ENCODE results near the gene FBXO3. TPM values are rescaled to one million over a fixed set of nuclear protein-coding genes. Genes with fewer than 3 reads are reported as not detected.

FBXO3 gene
- total and polyA plus RNA-seq, 2 of the 13 experiments (the other 11 are each of a cell fraction or from before 2014, with no cell fraction given): 20.4 to 27.6 TPM

GRCh38 chr11:33706546-33706945 is 67.8 kb downstream of the FBXO3 start (continued):
- TF ChIP-seq ZNF777 (CRISPR knock-in tag; IDR thresholded peaks at IDR 0.05) (no peak), PRDM10 (CRISPR knock-in tag; IDR thresholded peaks at IDR 0.05; ENCODE audit: low read depth) (no peak)

GRCh38 chr11:33704240-33705002 is 69.9 kb downstream of the FBXO3 start:
- Histone ChIP-seq H3K4me2 (ENCODE audit: low read depth, low read length) (no peak overlapping the region), H4K20me1 (ENCODE audit: insufficient read depth, low read length) (no peaks in the 10 kb centered on the region; the same call in 1 of the 2 replicates), H3K27ac (ENCODE audit: extremely low read length, insufficient read depth, low read length) (no peak overlapping the region), H3K27me3 (ENCODE audit: control insufficient read depth in 1 of 2, insufficient read depth in 2 of 2, low read length in 2 of 2) (no peaks in the 10 kb centered on the region), H3K4me1 (ENCODE audit: insufficient read depth, low read length) (peaks cover 80% of the 10 kb centered on the region), H3K9ac (ENCODE audit: insufficient read depth, low read depth, low read length) (no peak overlapping the region), H3K9me3 (ENCODE audit: low read length) (no peaks in the 10 kb centered on the region), H3K36me3 (replicated peaks in 1 of 2; ENCODE audit: control insufficient read depth in 1 of 2, insufficient read depth in 2 of 2, low read length in 2 of 2) (peaks cover 0 to 3% of the 10 kb centered on the region in 2 experiments; a peak in 2 of 5 replicates), H3K79me2 (ENCODE audit: insufficient read depth, low read length) (no peaks in the 10 kb centered on the region), H2AFZ (ENCODE audit: low read length) (no peak overlapping the region), H3K4me3 (replicated peaks in 1 of 3; ENCODE audit: insufficient read depth in 1 of 3, low read depth in 2 of 3, low read length in 3 of 3) (no peak overlapping the region)
- no peak for ATAC-seq
- in situ Hi-C loops (cut with HindIII; ENCODE audit: extremely low pct_ligation_motif_present, low pct_unique_long_range_greater_than_20kb): no loop called here
- BruUV-seq (replicated peaks): no TSS peak
- WGBS (ENCODE audit: low lambda C conversion rate): 91% methylated on average over 7 of the region's 7 CpGs
- no peak for FAIRE-seq
- no peak for DNase-seq (ENCODE audit: low spot score)
- intact Hi-C loops (cut with micrococcal nuclease; ENCODE audit: unreplicated experiment): no loop called here
- ChIA-PET POLR2A (interaction anchor here (2.4 kb wide), 1 partner anchor 32 kb away, joined by 9 read pairs; the partner anchor contains the start of gene CD59), CTCF (ENCODE audit: low intra/inter-chr PET ratio, low total read pairs) (no interaction called here)
- TF ChIP-seq MIER3 (CRISPR knock-in tag; IDR thresholded peaks at IDR 0.05; ENCODE audit: borderline replicate concordance) (no peak), ZNF784 (CRISPR knock-in tag; IDR thresholded peaks at IDR 0.05; ENCODE audit: borderline replicate concordance) (no peak), PTBP1 (IDR thresholded peaks at IDR 0.05; ENCODE audit: low read depth, low read length, poor library complexity, severe bottlenecking) (no peak)

All from HepG2 (cell line).